Measurements from ENCODE around the gene UTP11.

UTP11 gene

GRCh38 chr1:38051079-38051543 lies 38.6 kb downstream of the UTP11 start:
- H3K36me3 ChIP-seq (ENCODE audit: control insufficient read depth, insufficient read depth, low read length) = no peaks in the 10 kb centered on the region
- H3K9me3 ChIP-seq (ENCODE audit: control insufficient read depth, low read length) = no peaks in the 10 kb centered on the region
- no peak overlapping the region for H3K4me3 ChIP-seq (ENCODE audit: extremely low read depth, insufficient read depth, low read length, poor library complexity, severe bottlenecking)
- H3K4me1 ChIP-seq (ENCODE audit: control insufficient read depth, insufficient read depth, low read length, poor library complexity, severe bottlenecking) = peaks cover 10% of the 10 kb centered on the region
- WGBS, 2 experiments (ENCODE audit: insufficient coverage in 2 of 2) = 81 to 93% methylated on average over 5 to 9 of the region's 9 CpGs
- H3K27ac ChIP-seq (ENCODE audit: low read depth, low read length, severe bottlenecking) = no peak overlapping the region

DNA sequence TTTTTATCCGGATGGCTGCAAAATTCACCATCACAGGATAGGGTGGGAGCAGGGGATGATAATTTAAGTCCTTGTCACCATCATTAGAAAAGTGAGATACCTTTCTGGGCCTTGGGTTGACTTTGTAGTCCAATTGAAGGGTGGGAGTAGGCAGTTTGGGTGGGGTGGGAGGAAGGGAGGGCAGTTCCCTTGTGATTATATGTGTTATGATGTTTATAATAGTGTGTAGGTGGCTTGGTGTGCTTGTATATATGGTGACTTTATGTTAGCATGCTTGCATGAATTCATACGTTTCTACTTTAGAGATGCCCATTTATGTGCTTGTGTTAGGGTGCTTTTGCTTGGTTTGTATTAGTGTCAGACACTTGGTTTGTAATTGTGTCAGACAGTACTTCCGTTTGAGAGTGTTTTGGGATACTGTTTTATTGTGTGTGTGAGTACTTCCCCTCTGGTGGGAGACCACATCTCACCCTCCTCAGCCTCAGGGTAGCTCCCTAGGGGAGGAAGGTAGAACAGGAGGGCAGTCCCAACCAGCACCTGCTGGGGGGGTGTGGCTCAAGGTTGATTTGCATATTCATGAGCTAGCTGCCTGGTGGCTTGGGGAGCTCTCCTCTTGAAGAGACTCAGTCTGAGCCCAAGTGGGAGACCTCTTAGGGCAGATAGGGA lies 40.3 kb downstream of the UTP11 start:
- Histone ChIP-seq H3K27ac (ENCODE audit: low read depth, low read length, severe bottlenecking) (no peak overlapping the region), H3K9me3 (ENCODE audit: control insufficient read depth, low read length) (no peaks in the 10 kb centered on the region), H3K4me1 (ENCODE audit: control insufficient read depth, insufficient read depth, low read length, poor library complexity, severe bottlenecking) (peaks cover 10% of the 10 kb centered on the region), H3K36me3 (ENCODE audit: control insufficient read depth, insufficient read depth, low read length) (no peaks in the 10 kb centered on the region), H3K4me3 (ENCODE audit: extremely low read depth, insufficient read depth, low read length, poor library complexity, severe bottlenecking) (no peak overlapping the region)
- 86 to 100% methylated on average over 1 of the region's 3 CpGs for WGBS, 2 experiments (ENCODE audit: insufficient coverage in 2 of 2)

DNA sequence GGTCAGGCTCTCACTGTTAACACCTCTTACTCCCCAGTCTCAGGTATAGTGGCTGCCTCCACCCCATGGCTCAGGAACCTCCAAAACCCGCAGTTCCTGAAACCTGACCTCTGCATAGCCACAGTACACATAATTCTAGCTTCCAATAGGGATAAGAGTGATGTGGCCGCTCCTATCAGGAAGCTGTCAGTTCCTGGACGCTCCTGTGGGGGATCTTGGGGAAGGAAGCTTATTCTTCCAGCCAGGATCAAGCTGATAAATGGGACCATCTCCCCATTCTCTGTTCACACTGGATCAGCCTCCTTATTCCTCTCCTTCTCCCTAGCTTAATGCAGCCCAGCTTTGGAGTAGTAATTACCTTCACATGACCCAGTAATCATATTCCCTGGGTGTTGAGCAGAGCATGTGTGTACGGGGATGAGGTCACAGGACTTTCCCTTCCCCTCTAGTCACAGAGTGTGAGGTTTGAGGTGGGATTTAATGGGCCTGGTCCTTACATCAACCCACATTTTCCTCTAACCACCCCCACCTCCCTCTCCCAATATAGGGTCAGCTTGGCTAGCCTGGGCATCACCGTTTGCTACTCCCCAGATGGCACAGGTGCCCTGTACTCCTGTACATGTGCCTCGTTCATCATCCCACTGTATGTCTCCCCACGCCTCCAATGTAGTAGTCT lies 41.0 kb downstream of the UTP11 start:
- Histone ChIP-seq H3K4me1 (ENCODE audit: control insufficient read depth, insufficient read depth, low read length, poor library complexity, severe bottlenecking) (peaks cover 10% of the 10 kb centered on the region), H3K4me3 (ENCODE audit: extremely low read depth, insufficient read depth, low read length, poor library complexity, severe bottlenecking) (no peak overlapping the region), H3K27ac (ENCODE audit: low read depth, low read length, severe bottlenecking) (no peak overlapping the region), H3K36me3 (ENCODE audit: control insufficient read depth, insufficient read depth, low read length) (no peaks in the 10 kb centered on the region), H3K9me3 (ENCODE audit: control insufficient read depth, low read length) (no peaks in the 10 kb centered on the region)
- 0 to 80% methylated on average over 1 of the region's 7 CpGs for WGBS, 2 experiments (ENCODE audit: insufficient coverage in 2 of 2)

- 77 to 86% methylated on average over 2 to 3 of the region's 3 CpGs for WGBS, 2 experiments (ENCODE audit: insufficient coverage in 2 of 2)
Measured at GRCh38 chr1:38055398-38055797, 42.9 kb downstream of the UTP11 start.

GRCh38 chr1:38055965-38056364 lies 43.4 kb downstream of the UTP11 start:
- H3K4me3 ChIP-seq (ENCODE audit: extremely low read depth, insufficient read depth, low read length, poor library complexity, severe bottlenecking) = no peak overlapping the region
- H3K4me1 ChIP-seq (ENCODE audit: control insufficient read depth, insufficient read depth, low read length, poor library complexity, severe bottlenecking) = peaks cover 6% of the 10 kb centered on the region
- no peaks in the 10 kb centered on the region for H3K36me3 ChIP-seq (ENCODE audit: control insufficient read depth, insufficient read depth, low read length)
- H3K9me3 ChIP-seq (ENCODE audit: control insufficient read depth, low read length) = no peaks in the 10 kb centered on the region
- 88 to 92% methylated on average over 3 of the region's 4 CpGs for WGBS, 2 experiments (ENCODE audit: insufficient coverage in 2 of 2)
- no peak overlapping the region for H3K27ac ChIP-seq (ENCODE audit: low read depth, low read length, severe bottlenecking)

More at GRCh38 chr1:38055398-38055797, 42.9 kb downstream of the UTP11 start:
- H3K36me3 ChIP-seq (ENCODE audit: control insufficient read depth, insufficient read depth, low read length) = no peaks in the 10 kb centered on the region
- peaks cover 7% of the 10 kb centered on the region for H3K4me1 ChIP-seq (ENCODE audit: control insufficient read depth, insufficient read depth, low read length, poor library complexity, severe bottlenecking)
- no peak overlapping the region for H3K4me3 ChIP-seq (ENCODE audit: extremely low read depth, insufficient read depth, low read length, poor library complexity, severe bottlenecking)
- no peaks in the 10 kb centered on the region for H3K9me3 ChIP-seq (ENCODE audit: control insufficient read depth, low read length)
- H3K27ac ChIP-seq (ENCODE audit: low read depth, low read length, severe bottlenecking) = no peak overlapping the region

GRCh38 chr1:38059635-38060250 lies 47.2 kb downstream of the UTP11 start:
- no peaks in the 10 kb centered on the region for H3K36me3 ChIP-seq (ENCODE audit: control insufficient read depth, insufficient read depth, low read length)
- 81 to 88% methylated on average over 6 of the region's 6 CpGs for WGBS, 2 experiments (ENCODE audit: insufficient coverage in 2 of 2)
- H3K4me1 ChIP-seq (ENCODE audit: control insufficient read depth, insufficient read depth, low read length, poor library complexity, severe bottlenecking) = peaks cover 13% of the 10 kb centered on the region
- H3K4me3 ChIP-seq (ENCODE audit: extremely low read depth, insufficient read depth, low read length, poor library complexity, severe bottlenecking) = no peak overlapping the region
- no peak overlapping the region for H3K27ac ChIP-seq (ENCODE audit: low read depth, low read length, severe bottlenecking)
- no peaks in the 10 kb centered on the region for H3K9me3 ChIP-seq (ENCODE audit: control insufficient read depth, low read length)

DNA sequence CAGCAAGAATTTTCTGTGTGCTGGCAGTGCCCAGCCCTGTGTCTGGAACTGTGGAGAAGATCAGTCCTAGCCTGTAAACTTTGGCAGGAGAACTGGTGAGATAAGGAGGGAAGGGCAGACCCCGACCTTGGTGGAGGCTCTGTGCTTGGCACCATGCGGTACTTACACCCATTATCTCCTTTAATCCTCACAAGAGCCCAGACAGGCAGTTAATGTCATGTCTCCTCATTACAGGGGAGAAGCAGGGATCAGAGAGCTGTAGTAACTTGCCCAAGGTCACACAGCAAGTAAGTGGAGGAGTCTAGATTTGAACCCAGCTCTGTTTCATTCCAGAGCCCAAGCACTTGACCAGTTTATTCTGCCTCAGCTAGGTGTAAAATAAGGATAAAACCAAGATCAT lies 48.0 kb downstream of the UTP11 start:
- Histone ChIP-seq H3K4me1 (ENCODE audit: control insufficient read depth, insufficient read depth, low read length, poor library complexity, severe bottlenecking) (peaks cover 11% of the 10 kb centered on the region), H3K27ac (ENCODE audit: low read depth, low read length, severe bottlenecking) (no peak overlapping the region), H3K4me3 (ENCODE audit: extremely low read depth, insufficient read depth, low read length, poor library complexity, severe bottlenecking) (no peak overlapping the region), H3K9me3 (ENCODE audit: control insufficient read depth, low read length) (no peaks in the 10 kb centered on the region), H3K36me3 (ENCODE audit: control insufficient read depth, insufficient read depth, low read length) (no peaks in the 10 kb centered on the region)
- no CpG with 5 or more reads among the region's 2 CpGs for WGBS, 2 experiments (ENCODE audit: insufficient coverage in 2 of 2)

DNA sequence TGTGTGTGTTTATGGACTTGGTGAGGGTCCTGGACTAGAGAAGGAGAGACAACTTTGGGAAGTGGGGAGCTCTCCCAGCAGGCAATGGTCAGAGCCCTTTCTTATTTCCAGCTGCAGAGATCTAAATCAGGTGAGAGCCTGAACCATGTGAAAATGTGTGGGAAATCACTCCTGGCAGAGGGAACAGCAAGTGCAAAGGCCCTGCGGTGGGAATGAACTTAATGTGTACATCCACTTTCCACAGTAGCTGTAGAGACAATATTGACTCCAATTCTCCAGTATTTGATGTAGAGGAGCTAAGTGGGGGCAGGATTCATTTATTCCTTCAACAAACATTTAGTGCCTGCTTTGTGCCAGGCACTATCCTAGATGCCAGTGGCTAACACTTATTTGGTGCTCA lies 48.8 kb downstream of the UTP11 start:
- no peaks in the 10 kb centered on the region for H3K36me3 ChIP-seq (ENCODE audit: control insufficient read depth, insufficient read depth, low read length)

GRCh38 chr1:38061883-38062328 lies 49.4 kb downstream of the UTP11 start:
- Histone ChIP-seq H3K4me3 (ENCODE audit: extremely low read depth, insufficient read depth, low read length, poor library complexity, severe bottlenecking) (no peak overlapping the region), H3K4me1 (ENCODE audit: control insufficient read depth, insufficient read depth, low read length, poor library complexity, severe bottlenecking) (peaks cover 9% of the 10 kb centered on the region), H3K9me3 (ENCODE audit: control insufficient read depth, low read length) (no peaks in the 10 kb centered on the region), H3K27ac (ENCODE audit: low read depth, low read length, severe bottlenecking) (no peak overlapping the region), H3K36me3 (ENCODE audit: control insufficient read depth, insufficient read depth, low read length) (no peaks in the 10 kb centered on the region)
- WGBS, 2 experiments (ENCODE audit: insufficient coverage in 2 of 2) = 79 to 90% methylated on average over 7 of the region's 7 CpGs

More for the DNA sequence above, 48.8 kb downstream of the UTP11 start:
- Histone ChIP-seq H3K27ac (ENCODE audit: low read depth, low read length, severe bottlenecking) (no peak overlapping the region), H3K4me3 (ENCODE audit: extremely low read depth, insufficient read depth, low read length, poor library complexity, severe bottlenecking) (no peak overlapping the region), H3K4me1 (ENCODE audit: control insufficient read depth, insufficient read depth, low read length, poor library complexity, severe bottlenecking) (peaks cover 9% of the 10 kb centered on the region), H3K9me3 (ENCODE audit: control insufficient read depth, low read length) (no peaks in the 10 kb centered on the region)
- WGBS, 2 experiments (ENCODE audit: insufficient coverage in 2 of 2) = 100% methylated on average over 1 of the region's 1 CpG; no CpG with 5 or more reads in 1 of the 2 experiments

GRCh38 chr1:38062361-38063288 lies 50.1 kb downstream of the UTP11 start:
- 88 to 90% methylated on average over 3 of the region's 6 CpGs for WGBS, 2 experiments (ENCODE audit: insufficient coverage in 2 of 2)

More at GRCh38 chr1:38062361-38063288, 50.1 kb downstream of the UTP11 start:
- Histone ChIP-seq H3K36me3 (ENCODE audit: control insufficient read depth, insufficient read depth, low read length) (no peaks in the 10 kb centered on the region), H3K4me1 (ENCODE audit: control insufficient read depth, insufficient read depth, low read length, poor library complexity, severe bottlenecking) (peaks cover 9% of the 10 kb centered on the region), H3K27ac (ENCODE audit: low read depth, low read length, severe bottlenecking) (no peak overlapping the region), H3K4me3 (ENCODE audit: extremely low read depth, insufficient read depth, low read length, poor library complexity, severe bottlenecking) (no peak overlapping the region), H3K9me3 (ENCODE audit: control insufficient read depth, low read length) (no peaks in the 10 kb centered on the region)

All from mesodermal cell (in vitro differentiated cells).